SK-N-SH treated with all-trans-retinoic acid at 6 μM for 48 hours (cell line): Measurements from ENCODE around the gene LARP4B.

Source experiments
- CREB5 ChIP-seq: fragments of 250-450 bp; sonication (Bioruptor Pico); IDR thresholded peaks from 2 replicates; pipeline ENCODE4 v1.5.1; 2020; ENCODE audit warnings: low read depth, mild to moderate bottlenecking, moderate library complexity
- CSRNP3 ChIP-seq: fragments of 250-450 bp; sonication (Bioruptor Pico); IDR thresholded peaks from 2 replicates; pipeline ENCODE4 v1.5.1; 2021; ENCODE audit warnings: mild to moderate bottlenecking, moderate library complexity
- ESRRG ChIP-seq: fragments of 250-450 bp; sonication (Bioruptor Pico); IDR thresholded peaks from 2 replicates; pipeline ENCODE4 v1.6.1; 2021; ENCODE audit warnings: mild to moderate bottlenecking
- POU6F1 ChIP-seq: fragments of 250-450 bp; sonication (Bioruptor Pico); IDR thresholded peaks from 2 replicates; pipeline ENCODE4 v1.8.0; 2021; ENCODE audit warnings: low read depth, mild to moderate bottlenecking, moderate library complexity, borderline replicate concordance
- PPARA ChIP-seq: fragments of 250-450 bp; sonication (Bioruptor Pico); IDR thresholded peaks from 2 replicates; pipeline ENCODE4 v1.5.0; 2020; ENCODE audit warnings: mild to moderate bottlenecking, borderline replicate concordance
- TSHZ2 ChIP-seq: fragments of 250-450 bp; sonication (Bioruptor Pico); IDR thresholded peaks from 2 replicates; pipeline ENCODE4 v1.5.0; 2020; ENCODE audit warnings: mild to moderate bottlenecking, moderate library complexity
- ZFP30 ChIP-seq: fragments of 450-650 bp; formaldehyde crosslinking; IDR thresholded peaks from 2 replicates; pipeline ENCODE4 v1.5.0; 2022; ENCODE audit warnings: mild to moderate bottlenecking, moderate library complexity

- no peak for TF ChIP-seq ZFP30 (CRISPR knock-in tag)
- TF ChIP-seq ESRRG (CRISPR knock-in tag): no peak
- no peak for TF ChIP-seq PPARA (CRISPR knock-in tag)
- no peak for TF ChIP-seq TSHZ2 (CRISPR knock-in tag)
- TF ChIP-seq CSRNP3 (CRISPR knock-in tag): no peak
- TF ChIP-seq CREB5: no peak
- no peak for TF ChIP-seq POU6F1 (CRISPR knock-in tag)
Measured at GRCh38 chr10:954396-954795, 22.9 kb upstream of the LARP4B start.
